LoVo (cell line): ENCODE results near the gene RXRA.

Experiments
- DNase-seq: peaks from one replicate; pipeline ENCODE4 v3.0.0-alpha.2; 2016; ENCODE audit warnings: low spot score

RXRA gene

DNA sequence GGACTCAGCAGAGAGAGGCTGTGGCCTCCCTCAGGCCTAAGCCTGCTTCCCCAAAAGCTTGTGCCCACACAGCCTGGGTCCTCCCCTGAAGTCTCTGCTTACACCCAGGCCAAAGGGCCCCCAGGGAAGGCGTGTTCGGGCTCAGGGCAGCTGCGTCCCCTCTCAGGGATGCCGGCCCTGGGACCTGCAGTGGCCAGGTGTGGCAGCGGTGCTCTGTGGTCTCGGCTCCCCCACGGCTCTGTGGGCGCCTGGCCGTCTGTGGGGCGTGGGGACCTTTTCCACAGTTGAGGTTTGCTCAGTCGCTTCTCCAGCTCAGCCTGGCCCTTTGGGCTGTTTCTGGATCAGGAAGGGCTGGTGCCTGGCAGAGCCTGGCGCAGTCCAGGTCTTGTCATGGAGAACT, 75.9 kb downstream of the RXRA start:
- no peak for DNase-seq

DNA sequence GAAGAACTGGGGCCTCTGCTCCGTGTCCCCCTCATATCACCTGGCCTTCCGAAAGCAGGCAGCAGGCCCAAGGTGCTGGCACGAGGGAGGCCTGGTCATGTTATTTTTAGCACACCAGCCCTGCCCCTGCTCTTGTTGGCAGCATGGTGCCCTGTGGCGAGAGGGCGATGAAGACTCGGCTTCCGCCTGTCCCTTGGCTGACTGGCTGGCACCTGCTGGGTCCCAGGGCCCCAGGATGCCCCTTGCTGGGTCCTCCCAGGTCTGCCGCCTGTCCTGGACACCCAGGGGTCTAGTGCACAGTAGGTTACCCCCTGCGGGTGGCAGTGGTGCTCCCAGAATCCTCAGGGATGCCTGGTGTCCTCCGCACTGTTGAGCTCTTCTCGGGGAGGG, 77.0 kb downstream of the RXRA start:
- no peak for DNase-seq

DNA sequence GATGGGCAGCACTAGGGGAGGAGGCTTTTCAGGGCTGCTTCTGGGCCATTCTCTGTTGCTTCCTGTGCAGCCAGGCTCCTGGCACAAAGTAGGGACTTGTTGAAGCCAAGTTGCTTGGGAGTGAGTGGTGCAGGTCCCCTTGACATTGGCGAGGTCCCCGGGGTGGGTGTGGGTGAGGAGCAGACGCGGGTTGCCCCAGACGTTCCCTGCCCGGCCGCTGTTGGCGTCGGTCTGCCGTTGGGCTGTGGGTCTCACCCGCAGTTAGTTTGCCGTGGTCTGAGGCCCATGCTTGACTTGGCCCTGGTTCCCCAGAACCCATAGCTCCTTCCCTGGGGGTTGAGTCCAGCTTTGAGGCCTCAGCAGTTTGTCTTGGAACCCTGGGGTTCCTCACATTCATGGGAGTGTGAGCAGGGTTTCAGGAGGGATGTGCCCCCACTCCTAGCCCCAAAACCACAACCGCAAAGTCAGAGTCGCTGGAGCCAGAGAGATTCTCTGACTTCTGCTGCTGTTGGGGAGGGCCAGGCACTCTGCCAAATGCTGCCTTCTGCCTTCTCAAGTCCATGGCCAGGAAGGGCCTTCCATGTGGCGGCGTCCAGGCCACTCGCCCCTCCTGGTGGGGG, 77.5 kb downstream of the RXRA start:
- DNase-seq: no peak

DNA sequence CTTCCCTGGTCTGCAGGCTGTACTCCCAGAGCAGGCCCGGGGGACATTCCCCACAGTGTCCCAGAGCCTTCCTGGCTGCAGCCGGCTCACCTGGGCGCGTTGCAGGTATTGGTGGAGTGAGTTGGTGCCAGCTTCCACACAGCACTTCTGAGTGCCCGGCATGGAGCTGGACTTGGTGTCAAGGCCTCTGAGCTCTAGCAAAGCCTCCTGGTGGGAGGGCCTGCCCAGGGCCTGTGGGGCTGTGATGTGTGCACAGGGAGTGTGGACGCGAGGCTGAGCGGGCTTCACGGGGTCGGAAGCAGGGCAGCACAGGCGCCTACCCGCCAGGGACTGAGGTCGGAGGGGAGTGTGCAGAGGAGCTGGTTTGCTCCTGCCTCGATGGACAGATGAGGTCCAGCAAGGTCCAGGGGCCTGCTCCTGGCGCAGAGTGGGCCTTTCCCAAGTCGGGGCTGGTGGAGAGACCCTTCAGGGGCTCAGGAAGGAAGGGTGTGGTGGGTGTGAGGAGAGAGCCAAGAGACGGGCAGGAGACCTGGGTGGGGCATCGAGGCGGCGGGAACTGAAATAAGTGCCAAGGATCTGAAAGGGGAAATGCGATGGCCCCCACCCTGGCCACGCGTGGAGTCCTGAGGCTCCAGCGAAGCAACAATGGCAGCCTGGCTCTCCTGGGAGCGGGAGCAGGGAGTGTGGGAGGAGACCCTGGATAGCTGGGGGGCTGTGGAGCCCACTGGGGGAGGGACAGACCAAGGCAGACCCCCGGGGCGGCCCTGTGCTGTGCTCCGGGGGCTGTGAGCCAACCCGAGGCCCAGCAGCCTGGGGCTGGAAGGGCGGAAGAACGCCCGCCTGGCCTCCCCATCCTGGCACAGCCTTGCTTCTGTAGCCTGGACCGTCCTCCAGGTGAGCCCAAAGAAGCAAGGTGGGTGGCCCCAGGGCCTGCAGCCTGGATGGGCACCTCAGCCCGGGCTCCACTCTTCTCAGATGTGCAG, 78.4 kb downstream of the RXRA start:
- DNase-seq: no peak

DNA sequence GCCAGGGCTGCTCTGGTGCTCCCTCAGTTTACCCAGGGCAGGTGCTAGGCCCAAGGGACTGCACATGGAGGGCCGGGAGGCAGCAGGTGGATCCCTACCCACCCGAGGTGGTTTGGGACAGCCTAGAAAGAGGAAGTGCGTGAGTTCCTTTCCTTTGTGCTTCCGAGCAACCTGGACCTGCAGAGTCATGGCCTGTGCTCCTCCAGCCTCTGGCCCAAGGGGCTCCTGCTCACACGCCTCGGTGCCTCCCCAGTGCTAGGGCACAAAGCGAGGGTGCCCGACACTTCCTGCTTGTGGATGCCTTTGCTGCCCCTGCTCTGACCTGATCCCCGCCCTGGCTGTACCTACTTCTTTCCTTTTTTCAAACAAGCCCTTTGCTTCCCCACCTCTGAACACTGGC, 79.3 kb downstream of the RXRA start:
- no peak for DNase-seq

DNA sequence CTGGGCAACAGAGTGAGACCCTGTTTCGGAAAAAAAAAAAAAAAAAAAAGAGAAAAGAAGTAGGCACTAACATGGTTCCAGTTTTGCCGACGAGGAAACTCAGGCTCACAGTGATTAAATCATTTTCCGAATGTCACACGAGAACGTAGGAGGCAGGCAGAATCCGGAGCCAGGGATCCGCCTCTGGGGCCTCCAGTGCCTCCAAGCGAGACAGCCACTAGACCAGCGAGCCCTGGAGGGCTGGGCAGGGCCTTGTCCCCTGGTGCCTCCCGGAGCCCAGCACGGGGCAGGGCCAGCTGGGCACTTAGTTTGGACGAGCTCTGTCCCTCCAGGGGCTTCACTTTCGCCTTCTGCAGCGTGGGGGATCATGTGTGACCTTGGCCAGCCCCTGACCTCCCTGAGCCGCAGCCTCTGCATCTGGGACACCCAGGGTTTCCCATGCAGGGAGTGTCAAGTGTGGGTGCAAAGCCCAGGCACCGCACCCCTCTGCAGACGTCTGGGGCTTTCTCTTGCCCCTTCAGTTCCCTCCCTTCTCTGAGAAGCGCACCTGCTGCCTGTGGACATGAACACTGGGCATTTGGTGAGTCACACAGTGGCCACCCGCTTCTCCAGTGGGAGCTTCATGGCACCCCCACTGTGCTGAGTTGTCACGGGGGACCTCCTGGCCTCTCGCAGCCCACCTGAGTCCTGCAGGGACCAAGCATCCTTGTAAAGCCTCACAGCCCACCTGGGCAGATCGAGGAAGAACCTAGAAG, 80.3 kb downstream of the RXRA start:
- DNase-seq: no peak

DNA sequence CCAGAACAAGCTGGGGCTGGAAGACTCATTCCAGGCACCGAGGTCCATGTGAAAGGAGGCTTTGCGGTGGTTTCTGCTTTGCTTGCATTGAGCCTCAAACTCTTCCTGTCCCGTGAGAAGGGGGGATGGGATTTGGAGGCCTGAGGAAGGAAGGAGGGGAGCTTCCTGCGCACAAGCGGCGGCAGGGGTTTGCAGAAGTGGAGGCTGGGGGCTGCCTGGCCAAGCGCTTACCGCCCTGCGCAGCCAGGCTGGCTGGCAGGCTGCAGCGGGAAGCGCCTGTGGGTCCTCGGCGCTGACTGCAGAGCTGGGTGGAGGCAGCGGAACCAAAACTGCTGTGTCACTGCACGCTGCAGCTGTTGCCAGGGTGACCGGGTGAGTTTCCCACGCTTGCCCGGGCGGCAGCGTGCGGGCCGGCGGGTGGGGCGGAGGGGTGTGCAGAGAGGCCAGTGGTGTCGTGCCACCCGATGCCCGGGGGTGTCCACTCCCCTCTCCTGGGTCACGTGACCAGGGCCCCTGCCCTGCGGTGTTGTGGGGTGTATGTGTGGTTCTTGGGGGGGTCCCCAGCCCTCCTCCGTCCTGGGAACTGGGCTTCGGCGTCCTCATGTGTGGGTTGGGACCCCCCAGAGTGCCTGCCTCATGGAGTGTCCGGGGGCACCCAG, 81.0 kb downstream of the RXRA start:
- DNase-seq: no peak

DNA sequence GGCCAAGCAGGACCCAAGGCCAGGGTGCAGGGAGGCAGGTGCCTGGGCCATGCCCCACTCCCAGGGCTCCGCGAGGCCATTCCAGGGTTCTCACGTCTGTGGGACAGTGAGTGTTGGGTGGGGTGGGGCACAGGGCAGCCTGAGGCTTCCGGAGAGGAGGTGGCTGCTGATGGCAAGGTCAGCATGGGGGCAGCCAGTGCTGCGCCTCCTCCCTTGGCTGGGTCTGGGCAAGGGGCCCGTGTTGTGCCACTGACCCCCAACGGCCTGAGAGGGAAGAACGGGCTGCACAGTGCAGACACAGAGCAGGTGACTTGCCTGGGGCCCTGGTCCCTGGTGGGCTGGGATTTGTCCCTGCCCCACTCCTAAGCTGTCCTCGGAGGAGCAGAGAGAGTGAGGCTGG, 82.1 kb downstream of the RXRA start:
- no peak for DNase-seq

DNA sequence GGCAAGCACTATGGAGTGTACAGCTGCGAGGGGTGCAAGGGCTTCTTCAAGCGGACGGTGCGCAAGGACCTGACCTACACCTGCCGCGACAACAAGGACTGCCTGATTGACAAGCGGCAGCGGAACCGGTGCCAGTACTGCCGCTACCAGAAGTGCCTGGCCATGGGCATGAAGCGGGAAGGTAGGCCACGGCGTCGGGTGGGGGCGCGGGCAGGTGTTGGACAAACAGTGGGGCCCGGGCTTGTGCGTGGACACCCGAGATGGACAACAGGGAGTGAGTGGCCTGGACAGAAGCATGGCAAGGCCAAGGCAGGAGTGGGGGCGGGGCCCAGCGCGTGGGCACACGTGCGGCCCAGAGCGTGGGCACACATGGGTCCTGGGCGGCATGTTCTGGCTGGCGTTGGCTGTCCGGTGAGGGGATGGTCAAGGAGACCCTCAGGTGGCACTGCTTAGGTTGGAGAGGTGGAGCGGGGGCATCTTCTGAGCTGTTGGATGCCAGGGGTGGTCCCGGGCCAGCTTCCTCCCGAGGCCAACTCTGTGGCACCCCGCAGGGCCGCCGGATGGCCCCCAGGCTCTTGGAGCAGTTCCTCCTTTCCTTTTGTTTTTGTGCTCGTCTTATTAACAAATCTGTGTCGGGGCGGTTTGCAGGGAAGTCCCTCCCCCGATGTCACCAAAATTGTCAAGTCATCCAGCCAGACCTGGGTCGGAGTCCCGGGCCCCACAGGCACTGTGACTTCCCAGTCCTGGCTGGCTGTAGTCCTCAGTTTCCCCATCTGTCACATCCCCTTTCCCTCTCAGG, 82.9 kb downstream of the RXRA start:
- no peak for DNase-seq

DNA sequence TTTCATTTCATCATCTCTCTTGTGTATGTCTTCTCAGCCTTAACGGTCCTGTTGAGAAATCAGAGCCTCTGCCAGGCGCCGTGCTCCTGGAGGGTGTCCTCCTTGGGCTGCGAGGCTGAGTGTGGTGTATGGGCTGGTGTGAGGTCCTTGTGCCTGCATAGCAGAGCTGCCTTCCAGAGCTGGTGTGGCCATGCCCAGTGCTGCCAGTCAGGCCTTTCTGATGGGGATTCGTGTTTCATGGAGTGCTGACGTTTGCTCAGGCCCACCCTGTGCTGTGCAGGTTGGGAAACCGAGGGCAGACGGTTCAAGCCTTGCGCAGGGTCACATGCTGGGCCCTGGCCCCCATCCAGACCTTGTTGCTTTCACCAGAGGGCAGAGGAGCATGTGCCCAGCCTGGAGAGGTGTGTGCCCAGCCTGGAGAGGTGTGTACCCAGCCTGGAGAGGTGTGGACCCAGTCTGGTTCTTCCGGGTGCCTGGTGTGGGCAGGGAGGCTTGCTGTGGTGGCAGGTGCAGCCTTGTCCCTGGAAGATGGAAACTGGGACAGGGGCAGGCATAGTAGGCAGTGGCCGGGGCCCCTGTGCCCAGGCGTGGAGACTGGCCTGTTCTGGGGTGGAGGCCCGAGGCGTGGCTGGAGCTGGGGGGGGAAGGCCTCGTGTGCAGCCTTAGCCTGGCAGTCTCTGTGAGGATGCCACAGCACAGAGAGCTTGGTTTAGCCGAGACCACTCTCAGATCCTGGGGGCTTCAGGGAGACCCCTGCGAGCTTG, 84.0 kb downstream of the RXRA start:
- no peak for DNase-seq

DNA sequence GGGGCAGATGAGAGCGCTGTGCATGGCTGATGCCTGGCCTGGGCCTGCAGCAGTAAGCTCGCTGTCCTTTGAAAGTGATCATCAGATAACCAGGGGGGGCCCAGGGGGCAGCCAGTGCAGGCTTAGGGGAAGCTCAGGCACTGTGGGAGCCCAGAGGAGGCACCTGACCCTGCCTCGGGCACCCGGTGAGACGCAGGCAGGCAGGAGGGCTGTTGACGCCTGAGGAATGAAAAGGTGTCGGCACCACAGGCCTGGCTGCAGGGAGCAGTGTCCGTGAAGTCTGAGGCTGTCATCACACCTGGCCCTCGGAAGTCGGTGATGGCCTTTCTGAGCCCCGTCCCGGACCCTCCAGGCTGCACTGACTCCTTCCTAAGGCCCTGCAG, 84.6 kb downstream of the RXRA start:
- DNase-seq: no peak

DNA sequence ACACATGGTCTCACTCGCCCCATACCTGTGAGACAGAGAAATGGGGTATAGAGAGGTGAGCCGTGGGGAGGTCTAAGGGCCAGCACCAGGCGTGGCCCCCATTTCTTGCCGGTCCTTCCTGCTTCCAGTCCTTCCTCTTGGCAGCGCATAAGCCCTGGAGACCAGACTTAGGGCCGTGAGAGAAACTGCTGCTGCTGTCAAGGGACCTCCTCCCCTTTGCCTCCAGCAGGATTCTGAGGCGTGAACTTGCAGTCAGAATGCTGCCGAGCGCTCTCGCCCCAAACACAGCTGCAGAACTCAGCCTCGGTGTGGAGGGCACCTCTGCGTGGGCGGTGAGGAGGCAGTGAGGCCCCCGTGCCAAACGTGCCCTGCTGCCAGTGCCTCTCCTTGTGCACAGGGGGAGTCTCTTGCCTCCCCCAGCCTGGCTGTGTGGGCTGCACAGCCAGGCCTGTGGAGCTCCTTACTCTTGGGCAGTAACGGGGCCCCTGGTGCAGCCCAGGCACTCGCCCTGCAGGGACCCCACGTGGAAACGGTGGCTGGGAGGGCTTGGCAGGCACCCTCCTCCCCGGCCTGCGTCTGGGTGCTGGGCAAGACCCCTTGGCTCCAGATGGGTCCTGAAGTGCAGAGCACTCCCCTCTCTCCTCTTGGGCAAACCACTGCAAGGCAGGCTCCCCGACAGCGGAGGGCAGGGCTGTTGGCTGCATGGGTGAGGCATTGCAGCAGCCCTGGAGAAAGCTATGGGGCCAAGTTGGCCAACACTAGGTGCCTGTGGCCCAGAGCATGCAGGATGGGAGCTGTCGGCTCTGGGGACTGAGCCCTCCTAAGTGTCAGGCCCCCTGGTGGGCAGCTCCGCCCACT, 85.4 kb downstream of the RXRA start:
- no peak for DNase-seq

DNA sequence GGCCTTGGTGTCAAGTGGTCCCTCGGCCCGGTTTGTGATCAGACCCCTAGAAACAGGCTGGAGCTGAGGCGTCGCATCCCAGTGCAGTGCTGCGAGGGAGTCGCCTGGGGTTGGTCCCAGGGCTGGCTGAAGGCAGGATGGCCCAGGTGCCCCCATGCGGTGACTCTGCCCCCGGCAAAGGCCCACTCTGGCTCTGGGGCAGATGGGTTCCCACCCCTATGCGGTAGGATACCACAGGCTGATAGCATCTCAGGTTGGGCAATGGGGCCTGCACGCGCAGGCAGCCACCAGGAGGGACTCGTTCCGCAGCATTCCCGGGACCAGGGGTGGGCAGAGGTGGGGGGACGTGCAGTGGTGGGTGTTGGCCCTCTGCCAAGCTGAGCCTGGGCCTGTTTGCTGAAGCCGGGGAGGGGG, 86.0 kb downstream of the RXRA start:
- no peak for DNase-seq

DNA sequence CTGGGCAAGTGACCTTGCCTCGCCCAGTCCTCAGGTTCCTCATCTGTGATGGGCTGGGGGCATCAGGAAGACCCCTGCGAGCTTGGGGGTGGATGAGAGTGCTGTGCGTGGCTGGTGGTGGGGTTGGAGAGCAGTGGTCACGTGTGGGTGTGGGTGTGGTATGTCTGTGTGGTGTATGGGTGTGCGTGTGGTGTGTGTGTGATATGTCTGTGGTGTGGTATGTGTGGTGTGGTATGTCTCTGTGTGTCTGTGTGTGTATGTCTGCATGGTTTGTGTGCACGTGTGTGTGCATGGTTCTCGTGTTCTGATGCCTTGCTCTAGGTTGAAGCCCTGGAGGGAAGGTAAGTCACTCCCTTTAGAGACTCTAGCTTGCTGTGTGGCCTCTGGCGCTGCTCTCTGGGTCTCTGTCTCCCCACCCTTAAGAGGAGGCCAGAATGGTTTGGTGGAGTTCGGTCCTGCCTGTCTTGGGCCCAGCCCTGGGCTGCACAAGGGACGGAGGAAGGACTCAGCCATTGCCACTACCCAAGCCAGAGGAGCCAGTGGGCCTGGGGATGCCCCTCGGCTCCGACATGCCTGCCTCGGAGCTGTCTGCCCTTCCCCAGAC, 87.0 kb downstream of the RXRA start:
- DNase-seq: no peak

DNA sequence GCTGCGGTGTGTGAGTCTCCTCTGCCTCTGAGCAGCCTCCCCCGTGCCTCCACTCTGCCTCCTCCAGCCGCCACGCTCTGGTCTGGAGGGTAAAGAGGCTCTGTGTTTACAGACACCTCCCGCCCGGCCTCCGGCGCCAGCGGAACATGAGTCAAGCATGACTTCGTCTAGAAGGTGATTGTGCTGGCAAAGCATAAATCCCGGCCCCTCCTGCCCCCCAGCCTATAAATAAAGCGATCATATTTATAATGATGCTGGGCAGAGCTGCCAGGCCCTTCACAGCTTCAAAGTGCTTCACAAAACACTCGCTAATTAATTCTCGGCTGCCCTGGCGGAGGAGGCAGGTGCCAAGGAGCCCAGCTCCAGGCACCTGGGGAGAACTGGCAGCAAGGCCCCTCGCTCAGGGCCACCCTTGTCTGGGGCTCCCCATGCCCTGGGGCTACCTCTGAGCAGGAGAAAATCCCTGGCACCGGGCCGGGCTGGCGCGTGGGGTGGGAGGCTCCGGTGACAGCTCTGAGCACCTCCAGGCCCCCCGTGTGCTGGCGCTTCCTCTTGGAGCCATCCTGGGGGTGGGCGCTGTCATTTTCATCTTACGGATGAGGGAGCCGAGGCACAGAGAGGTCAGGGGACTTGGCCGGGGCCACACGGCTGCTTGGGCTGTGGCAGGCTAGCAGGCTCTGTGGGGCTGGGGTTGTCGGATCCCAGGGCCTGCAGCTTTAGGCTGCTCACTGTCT, 87.8 kb downstream of the RXRA start:
- no peak for DNase-seq

DNA sequence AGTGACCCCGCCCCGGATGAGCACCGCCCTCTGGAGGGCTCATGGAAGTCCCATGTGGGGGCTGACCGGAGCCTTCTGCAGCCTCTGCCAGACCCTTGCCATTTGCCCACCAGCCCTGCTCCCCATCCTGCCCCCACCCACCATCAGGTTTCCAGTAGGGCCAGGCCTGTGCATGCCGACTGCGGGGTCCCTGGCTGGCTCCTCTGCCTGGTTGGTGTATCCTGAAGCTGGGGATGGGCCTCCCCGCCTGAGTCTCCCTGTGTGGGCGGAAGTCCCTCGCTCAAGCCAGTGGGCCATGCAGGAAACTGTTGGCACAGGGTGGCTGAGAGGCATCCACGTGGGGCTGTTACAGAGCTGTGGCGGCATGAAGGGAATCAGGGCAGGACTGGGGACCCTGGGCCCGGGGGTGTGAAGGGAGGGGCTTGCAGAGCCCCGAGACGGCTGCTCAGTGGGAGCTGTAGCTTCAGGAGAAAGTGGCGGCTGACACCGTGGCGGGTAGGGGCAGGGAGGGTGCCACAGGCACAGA, 88.7 kb downstream of the RXRA start:
- DNase-seq: no peak

DNA sequence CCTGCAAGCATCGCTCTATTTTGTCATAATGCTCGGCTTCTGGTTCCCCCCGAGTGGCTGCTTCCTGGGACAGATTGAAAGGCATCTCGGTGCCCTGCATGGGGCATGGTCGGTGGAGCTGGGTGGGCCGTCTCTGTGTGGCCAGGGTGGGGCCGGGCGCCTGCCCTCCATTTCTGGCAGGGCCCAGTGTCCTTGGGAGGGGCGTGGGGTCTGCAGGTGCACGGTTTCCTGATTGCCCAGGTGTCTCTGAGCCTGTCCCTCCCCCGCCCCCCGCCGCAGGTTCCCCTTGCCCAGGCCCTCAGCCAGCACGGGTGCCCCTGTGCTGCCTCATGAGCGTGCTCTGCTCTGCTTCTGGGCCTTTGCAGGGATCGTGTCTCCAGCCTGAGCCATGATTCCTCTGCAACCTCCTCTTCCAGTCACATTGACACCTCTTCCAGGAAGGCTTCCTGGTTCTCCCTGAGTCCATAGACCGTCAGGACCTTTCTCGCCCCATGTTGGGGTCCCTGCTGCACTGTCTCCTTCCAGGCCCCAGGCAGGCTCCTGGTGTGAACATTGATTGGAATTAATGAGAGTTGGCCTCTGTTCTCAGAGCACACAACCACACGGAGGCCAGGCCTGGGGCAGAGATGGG, 90.2 kb downstream of the RXRA start:
- no peak for DNase-seq

DNA sequence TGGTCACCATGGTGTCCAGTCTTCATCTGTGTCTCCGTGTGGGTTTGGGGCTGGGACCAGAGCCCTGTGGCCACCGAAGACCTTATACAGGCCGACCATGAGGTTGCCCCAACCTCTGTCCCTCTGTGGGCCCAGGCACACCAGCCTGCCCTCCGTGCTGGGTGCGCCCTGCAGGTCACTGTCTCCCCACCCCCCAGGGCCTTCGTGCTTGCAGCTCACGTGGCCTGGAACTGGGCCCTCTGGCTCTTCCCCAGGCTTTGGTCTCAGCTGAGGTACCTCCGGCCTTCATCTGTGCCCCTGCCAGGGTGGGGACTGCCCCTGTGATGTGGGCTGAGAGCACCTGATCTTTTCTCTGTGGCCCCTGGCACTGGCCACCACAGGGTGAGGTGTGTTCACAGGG, 92.1 kb downstream of the RXRA start:
- no peak for DNase-seq
